DND-41 (cell line): Measurements from ENCODE around the gene MAP3K2.

Experiments
- CTCF ChIP-seq: IDR thresholded peaks from 2 replicates; pipeline ENCODE4 v1.5.1; 2012; ENCODE audit warnings: borderline replicate concordance, low read length, moderate library complexity, mild to moderate bottlenecking; ENCODE audit not compliant: poor library complexity, severe bottlenecking; ENCODE audit errors: extremely low read depth
- EZH2 ChIP-seq: IDR thresholded peaks from 3 replicates; pipeline ENCODE4 v1.6.1; 2012; ENCODE audit warnings: borderline replicate concordance, low read depth, mild to moderate bottlenecking, moderate library complexity, low read length, inconsistent platforms; ENCODE audit not compliant: severe bottlenecking

GRCh38 chr2:127413200-127413599, 25.4 kb upstream of the MAP3K2 start:
- no peak for TF ChIP-seq CTCF
- no peak for TF ChIP-seq EZH2
